ENCODE data around the gene SPAG16.

- TF ChIP-seq CTCF (IDR thresholded peaks at IDR 0.05) (no peak), ZFX (IDR thresholded peaks at IDR 0.05; ENCODE audit: borderline replicate concordance) (no peak)
Measured at GRCh38 chr2:213923543-213923942, 639.3 kb downstream of the SPAG16 start.

Measured in 22Rv1 (cell line).